A204.1 (cell line): Measurements from ENCODE around the gene SLC16A10.
"Not testable (repeated sequence)": the region's sequence is repeated elsewhere in the genome, so short reads cannot be mapped to it uniquely, and the experiment has no call there.

Experiments
- FAIRE-seq: peaks from 2 replicates; lab custom pipeline; 2012; peaks lifted over from hg19 to GRCh38; lab: Jason Lieb, UNC

The SLC16A10 gene

DNA sequence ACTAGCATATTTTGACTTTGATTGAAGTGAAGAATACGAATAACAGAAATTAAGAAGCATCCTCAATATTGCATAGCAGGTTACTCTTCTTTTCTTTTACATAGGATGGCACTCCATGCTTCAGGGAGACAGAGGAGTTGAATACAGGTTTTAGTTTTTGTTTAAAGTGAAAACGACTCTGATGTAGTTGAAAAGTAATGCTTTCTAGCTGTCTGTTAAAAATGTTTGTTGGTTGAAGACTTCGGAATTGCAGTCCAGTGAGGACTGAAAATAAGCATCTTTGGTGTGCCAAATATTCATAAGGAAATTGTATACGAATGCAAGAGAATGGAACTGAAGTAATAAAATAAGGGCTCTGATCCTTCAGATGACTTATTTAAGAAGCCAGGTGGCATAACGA lies 618 bp upstream of the SLC16A10 start:
- FAIRE-seq, result no peak

DNA sequence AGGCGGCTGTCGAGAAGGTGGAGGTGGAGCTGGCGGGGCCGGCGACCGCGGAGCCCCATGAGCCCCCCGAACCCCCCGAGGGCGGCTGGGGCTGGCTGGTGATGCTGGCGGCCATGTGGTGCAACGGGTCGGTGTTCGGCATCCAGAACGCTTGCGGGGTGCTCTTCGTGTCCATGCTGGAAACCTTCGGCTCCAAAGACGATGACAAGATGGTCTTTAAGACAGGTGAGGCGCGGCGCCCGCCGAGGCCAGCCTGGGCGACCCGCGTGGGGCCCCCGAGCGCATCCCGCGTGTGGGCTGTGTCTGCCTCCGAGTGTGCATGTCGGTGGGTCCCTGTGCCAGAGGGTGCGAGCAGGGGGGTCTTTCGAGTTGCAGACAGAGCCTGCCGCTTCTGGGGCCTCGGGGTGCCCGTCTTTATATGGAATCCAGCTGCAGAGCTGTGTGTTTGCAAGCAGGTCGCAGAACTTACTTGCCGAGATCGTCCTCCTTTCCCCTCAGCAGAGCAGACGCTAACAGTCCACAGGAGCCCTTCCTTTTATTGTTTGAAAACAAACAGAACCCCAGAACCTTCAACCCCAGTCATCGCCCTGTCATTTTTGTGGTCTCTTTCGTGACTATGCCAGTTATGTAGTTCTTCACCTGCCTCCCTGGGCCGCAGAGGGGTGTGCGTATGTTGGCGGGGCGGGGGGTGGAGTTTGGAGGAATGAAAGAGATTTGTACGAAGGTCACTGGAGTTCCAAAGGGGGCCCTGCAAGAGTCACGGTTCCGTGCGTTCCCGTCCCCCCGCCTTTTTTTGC lies 766 bp downstream of the SLC16A10 start:
- FAIRE-seq, result no peak

DNA sequence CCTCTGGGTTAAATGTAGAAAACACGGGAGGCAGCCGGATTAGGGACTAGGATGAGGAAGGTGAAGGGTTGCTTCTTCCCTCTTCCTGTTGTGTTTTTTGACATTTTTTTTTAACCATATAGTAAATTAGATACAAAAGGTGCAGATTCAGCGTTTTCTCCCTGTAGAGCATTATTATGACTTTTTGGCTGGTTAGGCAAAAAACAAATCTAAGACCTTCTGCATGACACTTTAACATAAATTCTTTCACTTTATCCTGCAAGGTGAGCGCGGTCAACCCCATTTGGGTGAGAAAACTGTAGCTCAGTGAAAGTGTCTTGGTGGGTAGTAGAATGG lies 1.3 kb downstream of the SLC16A10 start:
- FAIRE-seq, result no peak

DNA sequence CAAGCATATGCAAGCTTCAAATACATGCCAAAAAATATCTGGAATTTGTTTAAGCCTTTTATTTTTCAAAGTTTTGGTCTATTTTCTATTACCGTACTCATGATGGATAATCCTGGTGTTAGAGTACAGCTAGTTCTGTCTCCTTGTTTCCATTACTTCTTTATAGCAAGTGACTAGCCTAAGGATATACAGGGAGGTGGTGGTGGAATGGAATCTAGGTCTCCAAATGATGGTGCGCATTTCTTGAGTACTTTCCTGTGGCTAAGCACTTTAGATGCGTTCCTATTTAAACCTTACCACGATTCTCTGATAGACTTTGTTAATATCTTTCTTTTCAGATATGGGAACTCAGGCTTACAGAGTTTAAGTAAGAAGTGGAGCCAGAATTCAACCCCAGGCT lies 3.5 kb downstream of the SLC16A10 start:
- no peak for FAIRE-seq

DNA sequence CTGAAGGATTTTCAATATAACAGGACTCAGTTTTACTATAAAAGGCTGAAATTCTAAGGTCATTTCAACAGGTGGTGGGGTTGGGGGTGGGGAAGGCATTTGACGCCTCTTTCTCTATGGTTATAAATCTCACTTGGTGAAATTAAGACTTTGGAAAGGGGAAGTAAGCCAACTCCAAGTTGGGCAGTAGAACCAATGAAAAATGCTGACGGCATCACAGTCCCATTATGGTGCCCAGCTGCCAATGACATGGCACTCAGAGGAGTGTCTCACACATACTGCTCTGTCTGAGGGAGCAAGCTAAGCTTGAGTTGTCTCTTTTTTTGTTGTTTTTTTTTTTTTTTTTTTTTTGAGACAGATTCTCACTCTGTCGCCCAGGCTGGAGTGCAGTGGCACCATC lies 4.7 kb downstream of the SLC16A10 start:
- FAIRE-seq, result no peak

DNA sequence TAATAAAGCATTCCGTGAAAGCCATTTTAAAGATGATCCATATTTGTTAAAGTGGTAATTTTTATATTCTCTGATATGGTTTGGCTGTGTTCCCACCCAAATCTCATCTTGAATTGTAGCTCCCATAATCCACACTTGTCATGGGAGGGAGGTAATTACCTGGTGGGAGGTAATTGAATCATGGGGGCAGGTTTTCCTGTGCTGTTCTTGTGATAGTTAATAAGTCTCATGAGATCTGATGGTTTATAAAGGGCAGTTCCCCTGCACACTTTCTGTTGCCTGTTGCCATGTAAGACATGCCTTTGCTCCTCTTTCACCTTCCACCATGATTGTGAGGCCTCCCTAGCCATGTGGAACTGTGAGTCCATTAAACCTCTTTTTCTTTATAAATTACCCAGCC lies 8.2 kb downstream of the SLC16A10 start:
- not testable (repeated sequence) for FAIRE-seq

DNA sequence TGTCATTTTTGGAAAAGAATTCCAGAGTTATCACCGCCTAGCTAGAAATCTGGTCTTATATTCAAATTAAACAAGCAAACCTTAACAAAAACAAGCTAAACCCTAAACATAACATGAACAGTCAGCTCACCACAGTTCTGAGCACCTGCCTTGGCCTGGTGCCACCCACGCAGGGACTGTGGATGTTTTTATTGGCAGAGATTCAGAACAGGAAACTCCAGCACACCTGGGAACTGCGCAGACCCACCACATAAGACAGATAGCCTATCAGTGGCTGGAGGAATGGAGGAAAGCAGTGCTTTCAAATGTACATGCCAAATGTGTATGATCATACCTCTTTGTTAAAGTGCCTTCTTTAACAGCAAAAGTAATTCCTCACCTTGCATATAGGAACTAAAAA lies 8.9 kb downstream of the SLC16A10 start:
- FAIRE-seq, result no peak

DNA sequence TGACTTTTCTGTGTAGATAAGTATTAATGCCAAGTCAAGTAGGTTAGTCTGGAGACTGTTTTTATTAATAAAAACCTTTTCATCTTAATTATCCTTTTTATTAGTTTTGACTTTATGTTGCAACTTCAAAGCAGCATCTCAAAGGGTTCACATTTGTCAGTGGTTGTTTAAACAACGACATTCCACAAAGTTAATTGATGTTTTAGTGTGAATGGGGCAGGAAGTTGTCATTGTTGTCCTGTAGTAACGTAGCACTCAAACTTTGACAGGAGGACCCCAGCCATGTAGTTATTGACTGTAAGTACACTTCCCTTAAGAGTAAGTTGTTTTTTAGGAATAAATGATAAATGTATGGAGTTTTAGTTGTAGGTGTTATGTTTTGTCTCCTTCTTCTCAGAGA lies 11.3 kb downstream of the SLC16A10 start:
- FAIRE-seq, result no peak

DNA sequence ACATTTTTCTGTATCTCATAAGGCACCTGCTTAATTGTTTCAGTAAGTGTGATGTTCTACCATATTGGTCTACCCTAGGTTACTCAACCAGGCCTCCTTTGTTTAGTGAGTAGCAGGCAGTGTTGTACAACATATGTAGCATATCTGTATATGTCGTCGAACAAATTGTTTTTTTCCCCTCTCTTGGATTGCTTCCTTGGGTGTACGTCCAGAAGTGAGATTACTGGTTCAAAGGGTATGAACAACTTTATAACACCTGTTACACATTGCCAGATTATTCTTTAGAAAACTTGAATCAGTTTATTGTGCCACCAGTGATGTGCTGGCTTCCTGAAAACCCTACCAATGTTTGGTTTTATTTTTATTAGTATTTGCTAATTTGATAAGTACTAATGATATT lies 14.7 kb downstream of the SLC16A10 start:
- FAIRE-seq, result no peak

DNA sequence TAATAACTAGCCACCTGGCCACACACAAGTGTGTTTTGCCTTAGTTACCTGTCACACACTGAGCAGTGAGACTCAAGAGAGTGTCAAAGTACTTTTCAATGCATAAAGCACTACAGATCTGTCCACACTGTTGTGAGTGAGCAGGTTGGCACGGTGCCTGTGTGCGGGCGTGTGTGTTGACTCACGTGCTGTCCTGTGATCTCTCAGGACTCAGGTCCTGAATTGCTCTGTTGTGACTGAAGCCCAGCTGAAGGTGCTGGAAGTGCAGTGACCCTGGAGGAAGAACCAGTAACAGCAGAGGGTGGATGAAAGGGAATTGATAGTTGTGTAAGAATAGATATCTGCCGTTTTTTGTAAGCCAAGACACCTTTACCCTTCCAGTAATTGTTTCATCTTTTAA lies 18.3 kb downstream of the SLC16A10 start:
- no peak for FAIRE-seq

DNA sequence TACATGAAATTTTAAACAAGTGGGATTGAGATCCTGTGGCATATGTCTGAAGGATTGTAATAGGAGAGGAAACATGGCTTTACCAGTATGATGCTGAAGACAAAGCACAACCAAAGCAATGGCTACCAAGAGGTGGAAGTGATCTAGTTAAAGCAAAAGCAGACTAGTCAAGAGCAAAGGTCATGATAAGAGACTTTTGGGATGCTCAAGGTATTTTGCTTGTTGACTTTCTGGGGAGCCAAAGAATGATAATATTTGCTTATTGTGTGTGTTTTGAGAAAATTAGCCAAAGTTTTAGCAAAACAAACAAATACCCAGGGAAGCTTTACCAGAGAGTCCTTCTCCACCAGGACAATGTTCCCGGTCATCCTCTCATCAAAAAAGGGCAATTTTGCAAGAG lies 20.3 kb downstream of the SLC16A10 start:
- FAIRE-seq, result no peak

DNA sequence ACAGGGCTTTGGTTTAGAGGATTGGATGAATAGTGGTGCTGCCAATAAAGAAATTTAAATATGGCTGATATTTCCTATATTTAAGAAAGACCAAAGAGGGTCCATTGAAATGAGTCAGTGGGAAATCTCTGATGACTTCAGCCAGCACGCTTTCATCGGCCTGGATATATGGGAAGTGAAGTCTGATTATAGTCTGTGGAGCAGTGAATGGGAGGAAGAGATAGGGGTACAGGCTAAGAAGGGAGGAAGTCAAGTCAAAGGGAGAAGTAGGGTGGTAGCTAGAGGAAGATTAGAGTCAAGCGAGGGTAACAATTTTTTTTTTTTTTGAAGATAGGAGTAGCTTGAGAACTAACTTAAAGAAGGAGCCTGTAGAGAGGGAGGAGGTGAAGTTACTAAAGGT lies 22.7 kb downstream of the SLC16A10 start:
- no peak for FAIRE-seq

DNA sequence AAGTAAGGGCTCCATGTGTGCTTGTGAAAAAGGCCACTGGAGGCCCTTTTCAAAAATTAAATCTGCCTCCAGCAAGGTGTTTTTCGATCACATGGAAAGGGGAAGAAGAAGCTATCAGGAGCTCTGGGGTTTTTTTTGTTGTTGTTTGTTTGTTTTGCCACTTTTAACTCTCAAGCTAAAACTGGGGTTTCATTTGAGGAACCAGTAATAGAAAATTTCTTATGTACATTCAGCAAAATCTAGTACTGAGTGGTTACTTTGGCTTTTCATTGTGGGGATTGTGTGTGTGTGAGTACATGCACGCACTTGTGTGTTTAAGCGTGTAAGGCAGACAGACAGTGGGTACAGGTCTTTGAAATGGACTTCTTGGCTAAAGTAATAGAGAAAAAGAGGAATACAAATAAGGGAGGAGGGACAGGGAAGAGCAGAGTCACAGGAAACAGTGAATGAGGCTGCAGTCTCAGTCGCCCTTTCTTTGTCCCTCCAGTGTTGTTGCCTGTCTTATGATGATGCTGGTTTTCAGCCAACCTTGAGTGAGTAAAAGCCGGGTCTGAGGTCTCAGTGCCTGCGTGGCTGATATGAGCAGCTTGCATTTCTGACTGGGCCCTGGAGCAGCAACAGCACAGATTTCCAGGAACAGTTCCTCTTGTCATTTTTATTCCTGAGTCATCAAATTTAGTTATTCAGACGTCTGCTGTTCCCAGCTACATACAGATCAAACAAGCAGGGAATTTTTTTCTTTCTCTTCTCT lies 26.2 kb downstream of the SLC16A10 start:
- FAIRE-seq, result no peak

DNA sequence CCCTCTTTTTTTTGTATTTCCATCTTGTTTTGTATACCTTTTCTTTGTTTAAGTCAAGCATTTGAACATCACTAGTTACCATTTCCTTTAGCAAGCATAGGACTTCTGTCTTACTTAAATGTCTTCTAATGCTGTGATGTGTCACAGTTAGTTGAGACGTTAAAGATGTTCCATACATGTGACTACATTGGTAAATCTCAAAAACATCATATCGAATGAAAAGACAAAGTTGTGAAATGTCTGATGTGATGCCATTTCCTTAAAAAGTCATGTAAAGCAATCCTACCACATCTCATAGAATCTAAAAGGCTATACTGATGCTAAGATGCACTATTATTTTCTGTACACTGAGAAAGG lies 26.8 kb downstream of the SLC16A10 start:
- FAIRE-seq, result no peak

DNA sequence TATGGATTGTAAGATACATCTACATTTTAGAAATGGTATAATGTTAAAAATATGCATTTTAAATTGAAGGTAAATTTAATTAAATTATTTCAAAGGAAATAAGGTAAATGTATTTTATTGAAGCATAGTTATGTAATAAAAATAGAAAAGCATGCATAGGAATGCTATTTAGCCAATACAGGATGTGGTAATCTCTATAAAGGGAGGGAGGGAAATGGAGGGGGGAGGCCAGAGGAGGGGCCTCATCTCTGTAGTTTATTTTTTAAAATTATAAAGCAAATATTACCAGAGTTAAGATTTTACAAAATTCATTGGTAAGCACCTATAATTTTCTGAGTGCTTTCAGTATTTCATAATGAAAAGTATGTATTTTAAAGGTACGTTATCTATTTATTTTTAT lies 27.2 kb downstream of the SLC16A10 start:
- no peak for FAIRE-seq

DNA sequence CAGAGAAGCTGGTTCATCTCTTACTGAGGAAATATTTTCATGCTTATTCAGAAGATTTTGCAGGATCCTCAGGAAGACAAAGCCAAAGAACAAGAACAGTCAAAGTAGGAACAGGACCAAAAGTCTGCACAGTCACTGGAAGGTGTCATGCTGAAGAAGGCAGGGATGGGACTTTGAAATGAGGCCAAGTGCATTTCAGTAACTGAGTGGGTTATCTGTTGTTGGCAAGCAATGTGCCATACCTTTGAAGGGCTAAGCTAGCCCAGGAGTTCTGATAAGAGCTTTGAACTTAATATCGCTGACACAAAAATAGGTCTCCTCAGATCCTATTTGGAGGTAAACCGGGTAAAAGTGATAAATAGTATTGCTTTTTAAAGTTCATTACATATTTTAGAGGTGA lies 31.5 kb downstream of the SLC16A10 start:
- FAIRE-seq, result no peak

DNA sequence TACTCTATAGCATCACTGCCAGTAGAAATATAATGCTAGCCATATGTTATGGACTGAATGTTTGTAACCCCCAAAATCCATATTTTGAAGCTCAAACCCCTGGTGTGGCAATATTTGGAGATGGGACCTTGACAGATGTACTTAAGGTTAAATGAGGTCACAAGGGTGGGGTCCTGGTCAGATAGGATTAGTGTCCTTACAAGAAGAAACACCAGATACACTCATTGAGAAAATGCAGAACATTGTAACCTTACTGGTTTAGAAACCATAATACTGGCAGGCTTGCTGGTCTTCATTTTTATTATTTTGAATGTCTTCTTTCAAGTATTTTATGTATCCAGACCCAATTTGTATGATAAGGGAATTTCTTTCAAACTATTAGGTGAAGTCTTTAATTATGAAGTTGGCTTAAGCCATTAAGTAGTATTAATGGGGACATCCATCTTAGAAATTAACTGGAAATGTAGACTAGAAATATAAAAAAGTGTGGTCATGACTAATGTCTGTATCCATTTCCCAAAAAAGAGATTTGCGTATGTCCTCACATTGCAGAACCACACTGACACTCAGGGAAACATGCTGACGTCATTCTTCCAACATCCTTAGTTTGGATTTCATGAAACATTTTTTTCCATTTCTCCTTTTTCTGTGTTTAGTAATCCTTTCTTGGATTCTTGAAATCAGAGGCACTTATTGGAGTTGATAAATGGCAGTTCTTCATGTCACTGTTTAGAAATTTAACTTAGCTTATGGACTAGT lies 32.4 kb downstream of the SLC16A10 start:
- no peak for FAIRE-seq

DNA sequence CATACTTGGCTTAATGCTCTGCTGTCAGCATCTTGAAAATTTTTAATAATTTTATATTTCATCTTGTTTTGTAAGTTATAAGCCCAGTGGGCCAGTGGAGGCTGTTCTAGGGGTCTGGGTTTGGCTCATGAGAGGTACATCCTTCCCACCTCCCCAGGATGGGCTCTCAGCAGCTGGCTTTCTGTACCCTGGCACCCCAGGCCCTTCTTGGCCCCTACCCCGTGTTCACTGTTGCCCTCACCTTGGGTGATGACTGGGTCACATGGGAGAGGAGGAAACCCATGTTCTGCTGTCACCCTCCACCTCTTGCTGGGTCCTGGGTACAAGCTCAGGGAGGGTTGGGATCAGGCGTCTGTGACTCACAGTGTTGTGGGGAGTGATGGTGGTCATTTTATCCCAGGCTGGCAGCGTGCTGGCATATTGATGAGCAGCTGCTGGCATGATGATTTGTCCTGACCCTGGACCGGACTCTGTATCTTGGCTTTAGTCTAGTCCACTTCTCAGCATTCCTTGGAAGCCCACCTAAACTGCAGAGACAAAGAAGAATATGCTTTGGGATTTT lies 34.6 kb downstream of the SLC16A10 start:
- FAIRE-seq, result no peak

DNA sequence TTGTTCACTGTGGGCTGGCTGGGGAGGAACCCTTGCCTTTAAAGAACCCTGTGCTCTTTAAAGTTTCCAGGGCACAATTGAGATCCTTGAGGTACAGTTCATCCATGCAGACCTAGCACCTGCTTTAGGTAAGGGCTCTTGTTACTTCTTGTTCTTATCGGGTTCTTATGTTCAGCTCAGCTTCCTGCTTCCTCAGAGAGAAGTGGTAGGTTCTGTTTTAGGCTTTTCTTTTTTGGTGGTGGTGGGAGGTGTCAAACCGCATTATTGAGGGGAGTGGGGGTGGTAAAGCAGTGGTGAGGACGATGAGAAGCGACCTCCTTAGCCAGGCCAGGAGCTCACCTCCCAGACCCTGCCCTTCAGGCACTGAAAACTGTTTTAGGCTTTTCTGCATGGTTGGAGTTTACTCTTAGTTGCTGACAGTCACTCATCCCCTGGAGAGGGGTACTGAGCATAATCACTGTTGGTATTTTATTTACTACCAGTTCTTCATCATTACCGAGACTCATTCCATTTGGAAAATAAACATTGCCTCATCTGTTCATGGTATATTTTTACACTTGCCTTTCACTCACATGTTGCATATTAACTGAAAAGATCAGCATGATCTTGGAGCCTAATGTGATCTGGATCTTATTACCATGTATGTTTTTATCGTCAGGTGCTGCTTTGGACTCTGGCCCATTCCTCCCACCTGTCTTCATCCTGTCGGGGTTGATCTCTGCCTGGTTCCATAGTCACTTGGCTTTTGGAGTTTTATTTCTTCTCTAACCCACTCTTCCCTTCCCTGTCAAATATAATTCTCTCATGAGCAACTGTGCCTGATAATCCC lies 35.4 kb downstream of the SLC16A10 start:
- FAIRE-seq, result no peak

DNA sequence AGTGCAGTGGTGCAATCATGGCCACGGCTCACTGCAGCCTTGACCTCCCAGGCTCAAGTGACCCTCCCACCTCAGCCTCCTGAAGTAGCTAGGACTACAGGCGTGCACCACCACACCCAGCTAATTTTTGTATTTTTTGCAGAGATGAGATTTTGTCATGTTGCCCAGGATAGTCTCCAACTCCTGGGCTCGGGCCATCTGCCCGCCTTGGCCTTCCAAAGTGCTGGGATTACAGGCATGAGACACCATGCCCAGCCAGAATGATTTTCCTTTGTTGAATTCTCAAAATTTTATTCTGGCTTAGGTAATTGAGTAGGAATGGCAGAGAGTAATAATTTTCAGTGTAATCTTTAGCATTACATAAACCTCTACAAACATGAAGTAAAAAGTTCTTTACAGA lies 37.1 kb downstream of the SLC16A10 start:
- no peak for FAIRE-seq

DNA sequence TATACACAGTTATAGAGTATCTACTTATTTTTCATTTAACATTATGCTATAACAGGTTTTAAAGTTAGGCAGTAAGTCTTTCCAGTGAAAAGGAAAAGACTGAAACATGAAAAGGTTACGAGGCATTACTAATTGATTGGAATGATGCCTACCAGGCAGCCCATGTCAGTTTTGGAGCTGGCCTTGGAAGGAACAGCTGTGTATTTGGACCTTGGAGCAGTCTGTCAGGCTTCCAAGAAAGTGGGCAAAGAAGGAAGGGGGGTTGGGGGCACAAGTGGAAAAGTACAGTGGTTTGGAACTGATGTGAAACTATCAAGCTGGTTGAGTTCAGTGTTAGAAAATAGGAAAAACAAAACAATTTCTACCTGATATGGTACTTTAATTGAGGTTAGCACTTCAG lies 41.7 kb downstream of the SLC16A10 start:
- FAIRE-seq, result no peak

DNA sequence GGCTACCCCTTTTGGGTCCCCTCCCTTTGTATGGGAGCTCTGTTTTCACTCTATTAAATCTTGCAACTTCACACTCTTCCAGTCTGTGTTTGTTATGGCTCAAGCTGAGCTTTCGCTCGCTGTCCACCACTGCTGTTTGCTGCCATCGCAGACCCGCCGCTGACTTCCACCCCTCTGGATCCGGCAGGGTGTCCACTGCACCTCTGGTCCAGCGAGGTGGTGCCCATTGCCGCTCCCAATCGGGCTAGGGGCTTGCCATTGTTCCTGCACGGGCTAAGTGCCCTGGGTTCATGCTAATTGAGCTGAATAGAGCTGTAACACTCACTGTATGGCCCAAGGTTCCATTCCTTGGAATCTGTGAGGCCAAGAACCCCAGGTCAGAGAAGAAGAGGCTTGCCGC lies 43.7 kb downstream of the SLC16A10 start:
- FAIRE-seq, result not testable (repeated sequence)
